ENCODE results near the gene TRIM13. TPM values are rescaled to one million over a fixed set of nuclear protein-coding genes. Genes with fewer than 3 reads are reported as not detected.

Gene TRIM13
- total RNA-seq, 1 experiment from 2014 or later = 45.4 TPM

DNA sequence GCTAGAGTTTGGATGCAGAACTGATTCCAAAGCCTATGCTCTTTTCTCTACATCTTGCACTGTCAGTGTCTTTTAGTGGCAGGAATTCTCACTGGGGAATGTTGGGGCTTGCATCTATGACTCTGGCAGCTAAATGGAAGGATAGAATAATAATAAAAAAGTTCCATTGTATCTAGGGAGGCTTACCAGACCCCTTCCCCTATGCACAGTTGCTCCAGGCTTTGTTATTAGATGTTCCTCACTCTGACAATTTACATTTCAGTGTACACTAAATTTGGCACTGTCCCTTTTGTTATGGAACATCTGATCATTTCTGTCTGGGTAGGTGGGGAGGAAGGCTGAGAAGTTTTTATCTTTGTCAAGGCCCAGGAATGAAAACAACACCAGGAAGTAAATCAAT is 3.7 kb upstream of the TRIM13 start:
- H4K20me1 ChIP-seq (ENCODE audit: control insufficient read depth, insufficient read depth, insufficient read length) = no peaks in the 10 kb centered on the region
- H3K27ac ChIP-seq (ENCODE audit: insufficient read length, low read depth, low read length) = no peak overlapping the region
- H3K9me3 ChIP-seq (ENCODE audit: control insufficient read depth, low read depth, low read length) = no peaks in the 10 kb centered on the region
- no peak overlapping the region; a peak in 1 of 7 replicates for H3K27ac Mint-ChIP-seq
- peaks cover 10% of the 10 kb centered on the region for H3K23me2 ChIP-seq (ENCODE audit: insufficient read length, low read depth, low read length, poor library complexity, severe bottlenecking)
- TF ChIP-seq, protein P1, sequence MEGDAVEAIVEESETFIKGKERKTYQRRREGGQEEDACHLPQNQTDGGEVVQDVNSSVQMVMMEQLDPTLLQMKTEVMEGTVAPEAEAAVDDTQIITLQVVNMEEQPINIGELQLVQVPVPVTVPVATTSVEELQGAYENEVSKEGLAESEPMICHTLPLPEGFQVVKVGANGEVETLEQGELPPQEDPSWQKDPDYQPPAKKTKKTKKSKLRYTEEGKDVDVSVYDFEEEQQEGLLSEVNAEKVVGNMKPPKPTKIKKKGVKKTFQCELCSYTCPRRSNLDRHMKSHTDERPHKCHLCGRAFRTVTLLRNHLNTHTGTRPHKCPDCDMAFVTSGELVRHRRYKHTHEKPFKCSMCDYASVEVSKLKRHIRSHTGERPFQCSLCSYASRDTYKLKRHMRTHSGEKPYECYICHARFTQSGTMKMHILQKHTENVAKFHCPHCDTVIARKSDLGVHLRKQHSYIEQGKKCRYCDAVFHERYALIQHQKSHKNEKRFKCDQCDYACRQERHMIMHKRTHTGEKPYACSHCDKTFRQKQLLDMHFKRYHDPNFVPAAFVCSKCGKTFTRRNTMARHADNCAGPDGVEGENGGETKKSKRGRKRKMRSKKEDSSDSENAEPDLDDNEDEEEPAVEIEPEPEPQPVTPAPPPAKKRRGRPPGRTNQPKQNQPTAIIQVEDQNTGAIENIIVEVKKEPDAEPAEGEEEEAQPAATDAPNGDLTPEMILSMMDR (conservative IDR thresholded peaks at IDR 0.05) = no peak
- H3K27me3 ChIP-seq (ENCODE audit: insufficient read depth, low read length) = no peaks in the 10 kb centered on the region
- no peak overlapping the region for H2AFZ ChIP-seq (ENCODE audit: low read length)
- peaks cover 3 to 7% (median 4%) of the 10 kb centered on the region in 3 experiments; a peak in 4 of 7 replicates for H3K36me3 Mint-ChIP-seq (ENCODE audit: insufficient read depth in 1 of 3, low read depth in 3 of 3)
- no peaks in the 10 kb centered on the region for H3K79me2 ChIP-seq (ENCODE audit: insufficient read depth, low read length)
- H4K5ac ChIP-seq (ENCODE audit: insufficient read length, low read depth, low read length) = no peak overlapping the region
- no peak overlapping the region for H3T11ph ChIP-seq (ENCODE audit: low read length)
- no peak overlapping the region for H2BK5ac ChIP-seq (ENCODE audit: insufficient read length, low read length)
- H3K79me1 ChIP-seq (ENCODE audit: insufficient read depth, low read depth, low read length, poor library complexity, severe bottlenecking) = no peaks in the 10 kb centered on the region
- no peak overlapping the region for H4K8ac ChIP-seq (replicated peaks; ENCODE audit: insufficient read length, low read depth, low read length)
- H3K4ac ChIP-seq (ENCODE audit: low read depth, low read length) = no peak overlapping the region
- H3K18ac ChIP-seq (ENCODE audit: insufficient read length, low read depth, low read length) = no peak overlapping the region
- DNase-seq = no peak
- H3K4me2 ChIP-seq (ENCODE audit: insufficient read depth, insufficient read length, low read length) = no peak overlapping the region
- no peak overlapping the region for H4K91ac ChIP-seq (ENCODE audit: insufficient read length, low read depth, low read length)
- H3K14ac ChIP-seq (ENCODE audit: insufficient read depth, low read length) = no peak overlapping the region
- H2BK15ac ChIP-seq (ENCODE audit: low read depth, low read length) = no peak overlapping the region
- peaks cover 18 to 20% of the 10 kb centered on the region in 2 experiments for H3K4me1 Mint-ChIP-seq
- H3K9me3 Mint-ChIP-seq = no peaks in the 10 kb centered on the region; a peak in 1 of 5 replicates
- H3K23ac ChIP-seq (ENCODE audit: insufficient read length, low read depth, low read length) = no peak overlapping the region
- H2BK12ac ChIP-seq (ENCODE audit: insufficient read length, low read depth, low read length) = no peak overlapping the region
- H3K4me1 ChIP-seq (ENCODE audit: insufficient read depth, low read length) = no peaks in the 10 kb centered on the region; the same call in 1 of the 2 replicates
- H3K56ac ChIP-seq (ENCODE audit: insufficient read length, low read depth, low read length) = no peak overlapping the region
- no peak overlapping the region for H3K4me3 Mint-ChIP-seq
- H2AK5ac ChIP-seq (ENCODE audit: insufficient read length, low read length) = no peak overlapping the region
- no peak overlapping the region for H3K9ac ChIP-seq (ENCODE audit: extremely low read depth, insufficient read length, low read length)
- no peak overlapping the region for H2BK20ac ChIP-seq (ENCODE audit: low read depth, low read length, poor library complexity, severe bottlenecking)
- H3K27me3 Mint-ChIP-seq (ENCODE audit: low read depth) = peaks cover 4% of the 10 kb centered on the region
- H2BK120ac ChIP-seq (ENCODE audit: low read depth, low read length, poor library complexity, severe bottlenecking) = no peak overlapping the region
